Vagina (tissue), 2 donors: ENCODE measurements around the gene CEMIP.

Experiments
- POLR2A ChIP-seq, 2 donors: fragments of 450-650 bp; IDR thresholded peaks; one replicate each; pipeline ENCODE4 v1.6.1; 2017; ENCODE audit warnings: antibody characterized with exemption in 2 of 2, mild to moderate bottlenecking in 2 of 2, moderate library complexity in 2 of 2
- POLR2AphosphoS5 ChIP-seq, 2 donors: sonication (generic); formaldehyde crosslinking; IDR thresholded peaks; one replicate each; pipeline ENCODE4 v1.9.0; 2017; ENCODE audit warnings: antibody characterized with exemption in 2 of 2, mild to moderate bottlenecking in 2 of 2, low read depth in 1 of 2; ENCODE audit not compliant: insufficient read depth in 1 of 2
- TF ChIP-seq, protein P1 (sequence below), 3 experiments: fragments of 450-650 bp in 2 of 3; fragments of 200-600 bp in 1 of 3; sonication (generic) in 1 of 3; IDR thresholded peaks; one replicate each; pipeline ENCODE4 v1.5.1; 2017 to 2019; ENCODE audit warnings: antibody characterized with exemption in 3 of 3, mild to moderate bottlenecking in 2 of 3, moderate library complexity in 2 of 3

DNA sequence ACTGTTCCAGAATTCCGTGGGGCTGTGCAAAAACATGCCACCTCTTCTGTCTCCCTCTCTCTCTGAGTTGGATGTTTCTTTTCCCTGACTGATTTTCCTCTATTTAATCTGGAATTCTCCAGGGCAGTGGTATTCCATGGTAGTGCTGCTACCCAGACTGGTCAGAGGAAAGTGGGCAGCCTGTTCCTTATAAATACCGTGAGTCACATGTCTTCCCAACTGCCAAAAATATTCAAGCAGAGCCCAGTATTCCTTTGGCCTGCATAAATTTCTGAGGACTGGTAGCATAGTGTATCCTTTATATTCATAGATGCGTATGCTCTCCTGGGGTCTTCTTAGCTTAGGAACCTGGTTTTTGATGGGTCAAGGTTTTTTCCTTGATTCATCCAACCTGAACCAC lies 40.9 kb downstream of the CEMIP start:
- TF ChIP-seq, protein P1, sequence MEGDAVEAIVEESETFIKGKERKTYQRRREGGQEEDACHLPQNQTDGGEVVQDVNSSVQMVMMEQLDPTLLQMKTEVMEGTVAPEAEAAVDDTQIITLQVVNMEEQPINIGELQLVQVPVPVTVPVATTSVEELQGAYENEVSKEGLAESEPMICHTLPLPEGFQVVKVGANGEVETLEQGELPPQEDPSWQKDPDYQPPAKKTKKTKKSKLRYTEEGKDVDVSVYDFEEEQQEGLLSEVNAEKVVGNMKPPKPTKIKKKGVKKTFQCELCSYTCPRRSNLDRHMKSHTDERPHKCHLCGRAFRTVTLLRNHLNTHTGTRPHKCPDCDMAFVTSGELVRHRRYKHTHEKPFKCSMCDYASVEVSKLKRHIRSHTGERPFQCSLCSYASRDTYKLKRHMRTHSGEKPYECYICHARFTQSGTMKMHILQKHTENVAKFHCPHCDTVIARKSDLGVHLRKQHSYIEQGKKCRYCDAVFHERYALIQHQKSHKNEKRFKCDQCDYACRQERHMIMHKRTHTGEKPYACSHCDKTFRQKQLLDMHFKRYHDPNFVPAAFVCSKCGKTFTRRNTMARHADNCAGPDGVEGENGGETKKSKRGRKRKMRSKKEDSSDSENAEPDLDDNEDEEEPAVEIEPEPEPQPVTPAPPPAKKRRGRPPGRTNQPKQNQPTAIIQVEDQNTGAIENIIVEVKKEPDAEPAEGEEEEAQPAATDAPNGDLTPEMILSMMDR (IDR thresholded peaks at IDR 0.05): no peak
- TF ChIP-seq POLR2A (IDR thresholded peaks at IDR 0.05) (no peak), POLR2AphosphoS5 (IDR thresholded peaks at IDR 0.05; ENCODE audit: insufficient read depth in 1 of 2, low read depth in 1 of 2) (no peak)
